ENCODE results near the gene ACSS1. TPM values are rescaled to one million over a fixed set of nuclear protein-coding genes. Genes with fewer than 3 reads are reported as not detected.
A peak's percentile ranks its signal among the peaks of the same experiment; 100 is the strongest.

The ACSS1 gene
- total and polyA plus RNA-seq, 7 donors, result 8.8 to 53.3 (median 16.8) TPM

GRCh38 chr20:24991897-24992486 lies 65.9 kb downstream of the ACSS1 start:
- WGBS, 3 donors, result 0 to 1% (median 1%) methylated on average over 29 to 36 of the region's 36 CpGs
- ATAC-seq (peak in 3 of 4 donors; percentile 16 to 36 (median 26)), DNase-seq (peak in 1 of 2 donors; percentile 32)
- Histone ChIP-seq H3K36me3 (ENCODE audit: insufficient read depth in 1 of 2, low read depth in 1 of 2) (no peaks in the 10 kb centered on the region), H3K27ac (peak overlapping the region; percentile 90), H3K4me1 (peaks cover 23% of the 10 kb centered on the region), H3K4me3 (peak overlapping the region; percentile 82), H3K9me3 (no peaks in the 10 kb centered on the region), H3K27me3 (ENCODE audit: insufficient read depth in 3 of 3, low read length in 2 of 3) (no peaks in the 10 kb centered on the region)
- TF ChIP-seq, protein P1, sequence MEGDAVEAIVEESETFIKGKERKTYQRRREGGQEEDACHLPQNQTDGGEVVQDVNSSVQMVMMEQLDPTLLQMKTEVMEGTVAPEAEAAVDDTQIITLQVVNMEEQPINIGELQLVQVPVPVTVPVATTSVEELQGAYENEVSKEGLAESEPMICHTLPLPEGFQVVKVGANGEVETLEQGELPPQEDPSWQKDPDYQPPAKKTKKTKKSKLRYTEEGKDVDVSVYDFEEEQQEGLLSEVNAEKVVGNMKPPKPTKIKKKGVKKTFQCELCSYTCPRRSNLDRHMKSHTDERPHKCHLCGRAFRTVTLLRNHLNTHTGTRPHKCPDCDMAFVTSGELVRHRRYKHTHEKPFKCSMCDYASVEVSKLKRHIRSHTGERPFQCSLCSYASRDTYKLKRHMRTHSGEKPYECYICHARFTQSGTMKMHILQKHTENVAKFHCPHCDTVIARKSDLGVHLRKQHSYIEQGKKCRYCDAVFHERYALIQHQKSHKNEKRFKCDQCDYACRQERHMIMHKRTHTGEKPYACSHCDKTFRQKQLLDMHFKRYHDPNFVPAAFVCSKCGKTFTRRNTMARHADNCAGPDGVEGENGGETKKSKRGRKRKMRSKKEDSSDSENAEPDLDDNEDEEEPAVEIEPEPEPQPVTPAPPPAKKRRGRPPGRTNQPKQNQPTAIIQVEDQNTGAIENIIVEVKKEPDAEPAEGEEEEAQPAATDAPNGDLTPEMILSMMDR (IDR thresholded peaks at IDR 0.05), result no peak
- intact Hi-C loops (cut with DNase I), result loop anchor here (5.0 kb wide), 2 partner anchors 200 to 405 kb away; no protein-coding TSS in a partner anchor

GRCh38 chr20:24990810-24991252 lies 67.1 kb downstream of the ACSS1 start:
- TF ChIP-seq, protein P1 (IDR thresholded peaks at IDR 0.05), result no peak
- intact Hi-C loops (cut with DNase I), result loop anchor here (5.0 kb wide), 2 partner anchors 201 to 406 kb away; no protein-coding TSS in a partner anchor
- H3K36me3 ChIP-seq (ENCODE audit: insufficient read depth in 1 of 2, low read depth in 1 of 2), result no peaks in the 10 kb centered on the region
- H3K4me3 ChIP-seq, result peak overlapping the region; percentile 82
- no peak overlapping the region for H3K27ac ChIP-seq
- H3K9me3 ChIP-seq, result no peaks in the 10 kb centered on the region
- no peak for ATAC-seq
- DNase-seq, result no peak
- peaks cover 31% of the 10 kb centered on the region for H3K4me1 ChIP-seq
- H3K27me3 ChIP-seq (ENCODE audit: insufficient read depth in 3 of 3, low read length in 2 of 3), result no peaks in the 10 kb centered on the region
- 90 to 94% (median 94%) methylated on average over 2 of the region's 2 CpGs for WGBS, 3 donors

GRCh38 chr20:24989162-24989561 lies 68.8 kb downstream of the ACSS1 start:
- no peak overlapping the region for H3K4me3 ChIP-seq
- no peaks in the 10 kb centered on the region for H3K9me3 ChIP-seq
- H3K4me1 ChIP-seq, result peaks cover 47% of the 10 kb centered on the region
- DNase-seq (peak in 1 of 2 donors; percentile 26), ATAC-seq (peak in 1 of 4 donors; percentile 21)
- intact Hi-C loops (cut with DNase I), result loop anchor here in 1 of 2 donors (10.0 kb wide), 1 partner anchor 626 kb away; no protein-coding TSS in a partner anchor
- WGBS, 3 donors, result 52 to 81% (median 62%) methylated on average over 3 of the region's 3 CpGs
- no peaks in the 10 kb centered on the region for H3K27me3 ChIP-seq (ENCODE audit: insufficient read depth in 3 of 3, low read length in 2 of 3)
- TF ChIP-seq, protein P1 (IDR thresholded peaks at IDR 0.05), result no peak
- no peak overlapping the region for H3K27ac ChIP-seq
- H3K36me3 ChIP-seq (ENCODE audit: insufficient read depth in 1 of 2, low read depth in 1 of 2), result no peaks in the 10 kb centered on the region

- no peaks in the 10 kb centered on the region for H3K9me3 ChIP-seq
- 81 to 83% (median 83%) methylated on average over 7 of the region's 7 CpGs for WGBS, 3 donors
- no peak for ATAC-seq
- no peak overlapping the region for H3K27ac ChIP-seq
- TF ChIP-seq, protein P1 (IDR thresholded peaks at IDR 0.05), result no peak
- H3K4me1 ChIP-seq, result peaks cover 45% of the 10 kb centered on the region
- DNase-seq, result no peak
- H3K27me3 ChIP-seq (ENCODE audit: insufficient read depth in 3 of 3, low read length in 2 of 3), result no peaks in the 10 kb centered on the region
- intact Hi-C loops (cut with DNase I), result loop anchor here in 1 of 2 donors (10.0 kb wide), 1 partner anchor 627 kb away; no protein-coding TSS in a partner anchor
- no peak overlapping the region for H3K4me3 ChIP-seq
- H3K36me3 ChIP-seq (ENCODE audit: insufficient read depth in 1 of 2, low read depth in 1 of 2), result peaks cover 0 to 7% of the 10 kb centered on the region in 2 donors
These were observed 69.8 kb downstream of the ACSS1 start for GRCh38 chr20:24987873-24988835.

All from psoas muscle (tissue), 8 donors.